Calu3 (cell line): ENCODE data around the gene CCR9. TPM values are rescaled to one million over a fixed set of nuclear protein-coding genes. Genes with fewer than 3 reads are reported as not detected.

Experiments used
- BruUV-seq: library from RNA; stranded (reverse); fragments of 400-500 nt; replicated peaks from 2 replicates; lab custom pipeline; 2021; lab: Mats Ljungman, UMichigan
- CTCF ChIA-PET: fragments of 300-600 bp; sonication (Branson Sonifier 250); formaldehyde crosslinking; loops from one replicate; lab custom pipeline; 2022; ENCODE audit warnings: antibody characterized with exemption; lab: Charles Lee
- DNase-seq: peaks from one replicate; pipeline ENCODE4 v3.0.0; 2022
- H3K27ac Mint-ChIP-seq: one replicate; pipeline ENCODE4 v1.8.0; 2022; ENCODE audit warnings: mixed read lengths; ENCODE audit not compliant: unreplicated experiment
- H3K27me3 Mint-ChIP-seq: one replicate; pipeline ENCODE4 v1.8.0; 2022; ENCODE audit warnings: mixed read lengths; ENCODE audit not compliant: unreplicated experiment
- H3K36me3 Mint-ChIP-seq: one replicate; pipeline ENCODE4 v1.8.0; 2022; ENCODE audit warnings: mild to moderate bottlenecking, moderate library complexity, mixed read lengths; ENCODE audit not compliant: insufficient read depth, unreplicated experiment
- H3K4me1 Mint-ChIP-seq: one replicate; pipeline ENCODE4 v1.8.0; 2022; ENCODE audit warnings: mild to moderate bottlenecking, low read depth, mixed read lengths; ENCODE audit not compliant: unreplicated experiment
- H3K4me3 Mint-ChIP-seq: one replicate; pipeline ENCODE4 v1.8.0; 2022; ENCODE audit warnings: mild to moderate bottlenecking, low read depth, moderate library complexity, mixed read lengths; ENCODE audit not compliant: unreplicated experiment
- H3K9me3 Mint-ChIP-seq: one replicate; pipeline ENCODE4 v1.8.0; 2022; ENCODE audit warnings: low read depth, mixed read lengths; ENCODE audit not compliant: unreplicated experiment
- CTCF ChIP-seq: fragments of 200-600 bp; IDR thresholded peaks from one replicate; pipeline ENCODE4 v1.8.0; 2022; ENCODE audit warnings: antibody characterized with exemption; ENCODE audit not compliant: unreplicated experiment
- intact Hi-C: fragments of 100-400 bp; cut with micrococcal nuclease; formaldehyde crosslinking; loops from one replicate; pipeline ENCODE4 v1.10.0; 2022; ENCODE audit not compliant: unreplicated experiment
- total RNA-seq: library from RNA; stranded (reverse); gene quantifications from 2 replicates; pipeline ENCODE4 v1.2.3, GENCODE V29; 2022

CCR9 gene
- total RNA-seq, 1 experiment from 2014 or later: not detected

- Mint-ChIP-seq H3K9me3 (no peaks in the 10 kb centered on the region), H3K27me3 (peaks cover 23% of the 10 kb centered on the region), H3K27ac (no peak overlapping the region), H3K4me1 (no peaks in the 10 kb centered on the region), H3K4me3 (no peak overlapping the region), H3K36me3 (no peaks in the 10 kb centered on the region)
- intact Hi-C loops: no loop called here
- TF ChIP-seq CTCF: no peak
- no TSS peak for BruUV-seq
- CTCF ChIA-PET: no interaction called here
- no peak for DNase-seq
Measured at GRCh38 chr3:45889337-45889736, 3.0 kb downstream of the CCR9 start.

DNA sequence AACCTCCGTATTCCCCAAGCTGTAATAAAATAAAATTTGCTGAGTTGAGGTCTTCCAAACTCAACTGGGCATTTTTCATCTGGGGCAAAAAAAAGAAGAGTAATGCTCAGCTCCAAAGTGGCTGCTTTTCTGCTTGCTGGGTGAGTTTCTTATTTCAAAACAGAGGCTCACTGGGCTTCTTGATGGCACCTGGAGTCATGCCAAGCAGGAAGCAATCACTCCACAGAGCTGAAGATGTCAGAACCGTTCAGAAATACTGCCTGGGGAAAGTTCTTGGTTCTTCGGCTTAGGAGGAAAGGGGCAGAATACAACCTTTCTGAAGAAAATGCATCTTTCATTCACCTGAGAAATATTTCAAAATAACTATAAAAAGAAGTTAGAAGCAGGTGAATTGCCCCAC lies 4.1 kb downstream of the CCR9 start:
- Mint-ChIP-seq H3K27ac (no peak overlapping the region), H3K27me3 (peaks cover 13% of the 10 kb centered on the region), H3K4me3 (no peak overlapping the region), H3K4me1 (no peaks in the 10 kb centered on the region), H3K36me3 (no peaks in the 10 kb centered on the region), H3K9me3 (no peaks in the 10 kb centered on the region)
- intact Hi-C loops: no loop called here
- CTCF ChIA-PET: no interaction called here
- peak; percentile 25 for DNase-seq
- no TSS peak for BruUV-seq
- TF ChIP-seq CTCF: no peak

GRCh38 chr3:45892161-45892560 lies 5.8 kb downstream of the CCR9 start:
- H3K4me1 Mint-ChIP-seq: no peaks in the 10 kb centered on the region
- H3K4me3 Mint-ChIP-seq: no peak overlapping the region
- intact Hi-C loops: no loop called here
- H3K27me3 Mint-ChIP-seq: peaks cover 12% of the 10 kb centered on the region
- no TSS peak for BruUV-seq
- no peaks in the 10 kb centered on the region for H3K36me3 Mint-ChIP-seq
- H3K9me3 Mint-ChIP-seq: no peaks in the 10 kb centered on the region
- no peak overlapping the region for H3K27ac Mint-ChIP-seq
- no peak for TF ChIP-seq CTCF
- no peak for DNase-seq
- CTCF ChIA-PET: no interaction called here

- no peaks in the 10 kb centered on the region for H3K36me3 Mint-ChIP-seq
- intact Hi-C loops: no loop called here
- no peak overlapping the region for H3K4me3 Mint-ChIP-seq
Measured at GRCh38 chr3:45894015-45894414, 7.7 kb downstream of the CCR9 start.

More at GRCh38 chr3:45894015-45894414, 7.7 kb downstream of the CCR9 start:
- H3K27ac Mint-ChIP-seq: no peak overlapping the region
- CTCF ChIA-PET: no interaction called here
- peaks cover 12% of the 10 kb centered on the region for H3K27me3 Mint-ChIP-seq
- no peak for TF ChIP-seq CTCF
- DNase-seq: no peak
- H3K9me3 Mint-ChIP-seq: no peaks in the 10 kb centered on the region
- no TSS peak for BruUV-seq
- no peaks in the 10 kb centered on the region for H3K4me1 Mint-ChIP-seq
